ENCODE results near the gene HOXA3. TPM values are rescaled to one million over a fixed set of nuclear protein-coding genes. Genes with fewer than 3 reads are reported as not detected.

Gene HOXA3
- total RNA-seq, 1 donor from 2014 or later: 12.1 TPM

DNA sequence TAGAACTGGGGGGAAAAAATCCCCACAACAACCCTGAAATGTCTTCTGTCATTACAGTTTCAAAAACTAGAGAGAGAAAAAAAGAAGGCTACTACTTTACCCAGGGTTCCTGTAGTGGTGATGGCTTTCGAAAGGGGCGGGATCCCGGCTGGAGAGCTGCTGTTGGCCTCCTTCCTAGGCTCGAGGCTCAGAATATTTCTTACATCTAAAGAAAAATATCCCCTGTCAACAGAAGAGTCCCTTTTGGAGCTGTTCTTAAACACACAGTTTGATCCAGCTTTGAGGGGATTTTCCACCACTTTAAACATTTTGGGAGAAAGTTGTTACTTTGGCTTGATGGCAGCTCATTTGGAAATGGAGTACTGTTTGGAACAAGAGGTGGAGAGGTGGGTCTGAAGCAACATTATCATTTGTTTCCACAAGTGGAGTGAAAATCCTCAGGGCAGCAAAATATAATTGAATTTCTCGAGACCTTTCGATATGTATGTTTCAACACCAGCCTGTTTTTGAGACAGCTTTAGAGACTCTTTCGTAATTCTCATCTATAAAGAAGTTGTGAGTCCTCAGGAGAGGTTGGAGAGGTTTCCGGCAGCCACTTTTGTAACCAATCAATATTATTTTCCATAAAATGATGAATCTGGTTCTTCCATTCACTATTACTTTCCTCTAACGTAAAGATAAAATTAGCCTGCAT is 42.5 kb upstream of the HOXA3 start:
- Mint-ChIP-seq H3K4me3 (ENCODE audit: unreplicated experiment) (no peak overlapping the region), H3K36me3 (ENCODE audit: low read depth) (peaks cover 4% of the 10 kb centered on the region), H3K27me3 (ENCODE audit: low read depth) (peaks cover 77% of the 10 kb centered on the region), H3K27ac (ENCODE audit: unreplicated experiment) (no peak overlapping the region), H3K9me3 (ENCODE audit: low read depth) (no peaks in the 10 kb centered on the region), H3K4me1 (ENCODE audit: low read depth) (peaks cover 9% of the 10 kb centered on the region)
- TF ChIP-seq, protein P1, sequence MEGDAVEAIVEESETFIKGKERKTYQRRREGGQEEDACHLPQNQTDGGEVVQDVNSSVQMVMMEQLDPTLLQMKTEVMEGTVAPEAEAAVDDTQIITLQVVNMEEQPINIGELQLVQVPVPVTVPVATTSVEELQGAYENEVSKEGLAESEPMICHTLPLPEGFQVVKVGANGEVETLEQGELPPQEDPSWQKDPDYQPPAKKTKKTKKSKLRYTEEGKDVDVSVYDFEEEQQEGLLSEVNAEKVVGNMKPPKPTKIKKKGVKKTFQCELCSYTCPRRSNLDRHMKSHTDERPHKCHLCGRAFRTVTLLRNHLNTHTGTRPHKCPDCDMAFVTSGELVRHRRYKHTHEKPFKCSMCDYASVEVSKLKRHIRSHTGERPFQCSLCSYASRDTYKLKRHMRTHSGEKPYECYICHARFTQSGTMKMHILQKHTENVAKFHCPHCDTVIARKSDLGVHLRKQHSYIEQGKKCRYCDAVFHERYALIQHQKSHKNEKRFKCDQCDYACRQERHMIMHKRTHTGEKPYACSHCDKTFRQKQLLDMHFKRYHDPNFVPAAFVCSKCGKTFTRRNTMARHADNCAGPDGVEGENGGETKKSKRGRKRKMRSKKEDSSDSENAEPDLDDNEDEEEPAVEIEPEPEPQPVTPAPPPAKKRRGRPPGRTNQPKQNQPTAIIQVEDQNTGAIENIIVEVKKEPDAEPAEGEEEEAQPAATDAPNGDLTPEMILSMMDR (IDR thresholded peaks at IDR 0.05): no peak
- no peak for DNase-seq (ENCODE audit: low spot score)

DNA sequence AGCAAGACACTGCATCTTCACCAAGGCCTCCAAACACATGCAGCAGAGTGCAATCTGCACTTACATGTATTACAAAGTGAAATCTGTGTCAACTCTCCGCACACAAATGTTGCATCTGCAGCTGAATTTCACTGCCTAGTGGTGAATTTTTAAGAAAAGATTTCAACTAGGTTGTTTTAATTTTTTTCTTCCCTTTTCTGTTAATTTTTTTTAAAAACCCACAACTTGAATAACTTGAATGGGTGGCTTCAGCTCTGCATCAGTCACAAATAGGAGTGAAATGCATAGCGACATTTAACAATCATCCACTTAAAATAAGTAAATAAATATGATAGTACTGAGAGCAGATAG is 41.6 kb upstream of the HOXA3 start:
- no peak for DNase-seq (ENCODE audit: low spot score)
- Mint-ChIP-seq H3K9me3 (ENCODE audit: low read depth) (no peaks in the 10 kb centered on the region), H3K36me3 (ENCODE audit: low read depth) (peaks cover 4% of the 10 kb centered on the region), H3K27ac (ENCODE audit: unreplicated experiment) (no peak overlapping the region), H3K27me3 (ENCODE audit: low read depth) (peaks cover 82% of the 10 kb centered on the region), H3K4me1 (ENCODE audit: low read depth) (peaks cover 11% of the 10 kb centered on the region), H3K4me3 (ENCODE audit: unreplicated experiment) (no peak overlapping the region)
- TF ChIP-seq, protein P1 (IDR thresholded peaks at IDR 0.05): no peak

DNA sequence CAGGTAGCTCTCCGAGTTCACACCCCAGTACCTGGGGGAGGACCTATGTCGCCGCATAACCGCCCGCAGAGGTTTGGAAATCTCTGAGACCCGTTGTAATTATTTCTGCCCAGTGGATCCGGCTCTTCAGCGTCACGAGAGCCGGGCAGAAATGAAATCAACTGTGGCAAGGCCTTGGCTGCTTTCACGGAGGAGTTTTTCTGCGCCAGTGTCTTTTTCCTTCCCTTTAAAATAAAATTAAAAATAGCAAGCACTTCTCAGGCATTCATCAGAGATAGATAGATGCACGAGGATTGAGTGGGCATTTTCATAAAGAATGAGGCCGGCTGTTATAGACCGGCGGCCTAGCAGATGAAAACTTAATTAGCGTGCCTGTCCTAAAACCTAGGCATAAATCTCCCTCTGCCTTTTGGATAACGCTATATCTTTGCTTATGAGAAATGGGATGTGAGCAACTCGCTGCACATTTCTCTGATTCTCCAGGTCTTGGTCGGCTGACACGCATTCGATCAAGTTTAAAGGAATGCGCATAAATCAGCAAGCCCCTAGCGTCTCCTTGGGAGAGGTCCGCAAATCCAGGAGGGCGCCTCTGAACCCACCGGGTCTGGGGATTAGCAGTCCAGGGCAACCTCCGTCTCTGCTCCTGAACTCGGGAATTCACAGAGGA is 41.1 kb upstream of the HOXA3 start:
- peaks cover 16% of the 10 kb centered on the region for H3K4me1 Mint-ChIP-seq (ENCODE audit: low read depth)
- TF ChIP-seq, protein P1 (IDR thresholded peaks at IDR 0.05): no peak
- H3K9me3 Mint-ChIP-seq (ENCODE audit: low read depth): no peaks in the 10 kb centered on the region
- no peak for DNase-seq (ENCODE audit: low spot score)
- peaks cover 5% of the 10 kb centered on the region for H3K36me3 Mint-ChIP-seq (ENCODE audit: low read depth)
- peaks cover 82% of the 10 kb centered on the region for H3K27me3 Mint-ChIP-seq (ENCODE audit: low read depth)
- H3K27ac Mint-ChIP-seq (ENCODE audit: unreplicated experiment): no peak overlapping the region
- no peak overlapping the region for H3K4me3 Mint-ChIP-seq (ENCODE audit: unreplicated experiment)

DNA sequence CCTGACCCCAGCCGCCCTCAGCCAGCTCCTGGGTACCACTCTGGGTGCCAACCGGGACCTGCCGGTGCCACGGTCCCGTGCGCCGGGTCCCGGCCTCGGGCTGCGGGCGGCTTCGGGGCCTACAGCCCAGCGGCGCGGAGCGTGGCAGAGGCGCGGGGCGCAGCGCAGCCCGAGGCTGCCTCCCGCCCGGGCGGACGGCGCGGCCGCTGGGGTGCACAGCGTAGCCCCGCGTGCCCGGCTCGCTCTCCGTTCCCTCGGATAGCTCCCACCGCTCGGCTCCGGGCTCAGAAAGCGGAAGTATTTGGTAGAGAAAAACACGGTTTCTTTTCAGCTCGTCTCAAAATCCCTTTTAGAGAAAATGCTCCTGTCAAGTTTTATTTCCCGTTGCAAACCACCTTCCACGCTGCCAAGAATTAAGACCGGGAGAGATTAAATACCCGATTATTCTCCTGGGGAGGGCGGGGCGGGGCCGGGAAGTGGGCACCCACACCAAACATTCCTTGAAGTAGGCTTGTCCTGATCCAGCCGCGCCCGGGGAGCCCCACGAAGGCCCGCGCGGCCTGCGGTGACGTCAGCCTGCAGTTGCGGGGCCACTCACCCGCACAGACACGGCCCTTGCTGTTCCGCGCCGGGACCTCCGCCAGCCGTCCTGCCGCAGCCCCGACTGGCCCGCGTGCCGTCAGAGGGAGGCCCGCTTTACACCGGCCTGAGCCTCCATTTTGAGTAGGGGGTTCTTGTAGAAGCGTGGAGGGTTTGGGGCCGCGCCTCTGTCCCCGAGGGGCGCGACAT is 40.4 kb upstream of the HOXA3 start:
- peaks cover 23% of the 10 kb centered on the region for H3K4me1 Mint-ChIP-seq (ENCODE audit: low read depth)
- no peaks in the 10 kb centered on the region for H3K9me3 Mint-ChIP-seq (ENCODE audit: low read depth)
- H3K27me3 Mint-ChIP-seq (ENCODE audit: low read depth): peaks cover 82% of the 10 kb centered on the region
- TF ChIP-seq, protein P1 (IDR thresholded peaks at IDR 0.05): no peak
- H3K4me3 Mint-ChIP-seq (ENCODE audit: unreplicated experiment): peak overlapping the region; percentile 57
- H3K36me3 Mint-ChIP-seq (ENCODE audit: low read depth): peaks cover 4% of the 10 kb centered on the region
- no peak overlapping the region for H3K27ac Mint-ChIP-seq (ENCODE audit: unreplicated experiment)
- DNase-seq (ENCODE audit: low spot score): no peak

DNA sequence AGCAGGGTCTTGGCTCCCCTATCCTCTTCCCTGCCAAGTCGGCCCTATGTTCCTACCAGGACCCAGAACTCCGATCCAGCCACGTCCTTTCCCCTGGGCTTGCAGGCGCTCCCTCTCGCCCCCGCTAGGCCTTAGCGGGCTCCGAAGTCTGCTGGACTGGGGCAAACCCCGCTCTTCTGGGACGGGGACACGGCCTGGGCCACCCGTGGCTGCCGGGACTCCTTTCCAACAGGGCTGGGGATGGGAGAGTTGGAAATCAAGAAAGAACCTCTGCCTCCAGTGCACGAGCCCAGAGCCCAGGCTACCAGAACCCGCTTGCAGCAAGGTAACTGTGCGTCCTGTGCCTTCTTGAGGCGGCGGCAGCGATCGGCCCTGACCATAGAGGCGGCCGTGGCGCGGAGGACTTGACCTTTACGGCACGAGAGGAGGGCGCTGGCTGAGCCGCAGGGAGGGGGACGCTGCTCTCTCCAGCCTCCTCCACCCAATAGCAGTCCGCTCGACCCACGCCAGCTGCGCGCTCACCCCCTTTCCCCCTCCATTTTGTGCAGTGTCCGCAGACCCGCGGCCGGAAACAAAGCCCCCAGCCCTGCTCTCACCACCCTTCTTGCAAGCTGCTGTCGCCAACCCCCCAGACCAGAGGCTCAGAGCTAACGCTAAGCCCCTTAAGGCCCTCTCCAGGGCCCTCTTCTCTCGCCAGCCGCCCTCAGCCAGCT is 39.6 kb upstream of the HOXA3 start:
- TF ChIP-seq, protein P1 (IDR thresholded peaks at IDR 0.05): no peak
- H3K27me3 Mint-ChIP-seq (ENCODE audit: low read depth): peaks cover 81% of the 10 kb centered on the region
- H3K36me3 Mint-ChIP-seq (ENCODE audit: low read depth): peaks cover 4% of the 10 kb centered on the region
- no peak for DNase-seq (ENCODE audit: low spot score)
- no peaks in the 10 kb centered on the region for H3K9me3 Mint-ChIP-seq (ENCODE audit: low read depth)
- H3K4me1 Mint-ChIP-seq (ENCODE audit: low read depth): peaks cover 24% of the 10 kb centered on the region
- H3K27ac Mint-ChIP-seq (ENCODE audit: unreplicated experiment): no peak overlapping the region
- H3K4me3 Mint-ChIP-seq (ENCODE audit: unreplicated experiment): peak overlapping the region; percentile 47
